Endodermal cell (in vitro differentiated cells): ENCODE data around the gene PRKCE. TPM values are rescaled to one million over a fixed set of nuclear protein-coding genes. Genes with fewer than 3 reads are reported as not detected.

Source experiments
- DNase-seq: peaks from one replicate; pipeline ENCODE4 v3.0.0-alpha.2; 2017
- H3K27ac ChIP-seq: 2 replicates; pipeline ENCODE4 v1.5.1; 2013; ENCODE audit warnings: mild to moderate bottlenecking, low read depth, low read length, moderate library complexity
- H3K27me3 ChIP-seq: 2 replicates; pipeline ENCODE4 v1.6.1; 2013; ENCODE audit warnings: mild to moderate bottlenecking, low read length, moderate library complexity; ENCODE audit not compliant: insufficient read depth, control insufficient read depth, poor library complexity, severe bottlenecking
- H3K36me3 ChIP-seq: 2 replicates; pipeline ENCODE4 v1.7.0; 2013; ENCODE audit warnings: mild to moderate bottlenecking, low read length, moderate library complexity; ENCODE audit not compliant: control insufficient read depth, insufficient read depth
- H3K4me1 ChIP-seq: one replicate; pipeline ENCODE4 v1.7.0; 2013; ENCODE audit warnings: low read length; ENCODE audit not compliant: control insufficient read depth, insufficient read depth
- H3K4me3 ChIP-seq: 2 replicates; pipeline ENCODE4 v1.5.1; 2013; ENCODE audit warnings: mild to moderate bottlenecking, low read length, moderate library complexity
- H3K9ac ChIP-seq: 2 replicates; pipeline ENCODE4 v1.6.1; 2013; ENCODE audit warnings: mild to moderate bottlenecking, low read length, moderate library complexity; ENCODE audit not compliant: poor library complexity, severe bottlenecking; ENCODE audit errors: extremely low read depth
- H3K9me3 ChIP-seq: 2 replicates; pipeline ENCODE4 v1.6.1; 2013; ENCODE audit warnings: mild to moderate bottlenecking, low read length, moderate library complexity; ENCODE audit not compliant: control insufficient read depth
- H3K27ac Mint-ChIP-seq: 2 replicates; pipeline ENCODE4 v1.8.0; 2020; ENCODE audit warnings: mixed read lengths
- H3K27me3 Mint-ChIP-seq: 2 replicates; pipeline ENCODE4 v1.8.0; 2021; ENCODE audit warnings: mild to moderate bottlenecking, mixed read lengths; ENCODE audit not compliant: insufficient read depth
- H3K36me3 Mint-ChIP-seq: 2 replicates; pipeline ENCODE4 v1.8.0; 2020; ENCODE audit warnings: low read depth, mixed read lengths
- H3K4me1 Mint-ChIP-seq: 2 replicates; pipeline ENCODE4 v1.8.0; 2020; ENCODE audit warnings: mixed read lengths
- H3K4me3 Mint-ChIP-seq: 2 replicates; pipeline ENCODE4 v1.8.0; 2020; ENCODE audit warnings: mild to moderate bottlenecking, moderate library complexity, mixed read lengths
- H3K9me3 Mint-ChIP-seq: 2 replicates; pipeline ENCODE4 v1.8.0; 2020; ENCODE audit warnings: mild to moderate bottlenecking, mixed read lengths
- CTCF ChIP-seq: fragments of 200-600 bp; sonication (generic); conservative IDR thresholded peaks from 2 replicates; pipeline ENCODE4 v1.5.0; 2021; ENCODE audit warnings: antibody characterized with exemption, mild to moderate bottlenecking
- whole genome bisulfite sequencing, 2 experiments: methylation state at CpG; one replicate each; pipeline versions ENCODE4 v1.1.5 to v1.1.7; 2013; ENCODE audit warnings: missing lambda C conversion rate in 2 of 2, mixed read lengths in 1 of 2; ENCODE audit not compliant: insufficient coverage in 1 of 2, insufficient read length in 1 of 2; 5-methylcytosine and 5-hydroxymethylcytosine counted together
- total RNA-seq, 2 donors: library from RNA; stranded (reverse); fragmentation: NEBNext Ultra II Directional in 1 of 2; extraction: Animal tissue kit (Norgen Biotek cat#: 25700) in 1 of 2; gene quantifications; 2 replicates in 1 of 2; 3 replicates in 1 of 2; pipeline ENCODE4 v1.2.1, GENCODE V29; 2021

The PRKCE gene
- total RNA-seq, 2 donors from 2014 or later: 1.4 to 1.7 TPM

GRCh38 chr2:45907592-45907991, 256.1 kb downstream of the PRKCE start:
- no peak overlapping the region for H3K27ac Mint-ChIP-seq
- no peak overlapping the region for H3K4me3 ChIP-seq
- H3K27ac ChIP-seq: no peak overlapping the region
- H3K9me3 Mint-ChIP-seq: no peaks in the 10 kb centered on the region
- peaks cover 30% of the 10 kb centered on the region for H3K4me1 Mint-ChIP-seq
- WGBS, 2 experiments: 92 to 95% methylated on average over 6 to 9 of the region's 9 CpGs
- no peak for DNase-seq
- H3K9me3 ChIP-seq: no peaks in the 10 kb centered on the region
- H3K27me3 ChIP-seq: peaks cover 65% of the 10 kb centered on the region
- no peak overlapping the region for H3K4me3 Mint-ChIP-seq
- peaks cover 79% of the 10 kb centered on the region for H3K27me3 Mint-ChIP-seq
- no peaks in the 10 kb centered on the region for H3K36me3 Mint-ChIP-seq
- no peak overlapping the region for H3K9ac ChIP-seq
- TF ChIP-seq CTCF: peak; percentile 22
- no peaks in the 10 kb centered on the region for H3K36me3 ChIP-seq
- H3K4me1 ChIP-seq: peaks cover 20% of the 10 kb centered on the region

- no peaks in the 10 kb centered on the region for H3K9me3 ChIP-seq
- no peak overlapping the region for H3K4me3 Mint-ChIP-seq
- WGBS, 2 experiments: 91 to 93% methylated on average over 9 to 12 of the region's 12 CpGs
- no peak for TF ChIP-seq CTCF
- H3K4me3 ChIP-seq: no peak overlapping the region
- H3K27ac Mint-ChIP-seq: no peak overlapping the region
- peaks cover 82% of the 10 kb centered on the region for H3K27me3 Mint-ChIP-seq
- no peak for DNase-seq
- H3K36me3 Mint-ChIP-seq: no peaks in the 10 kb centered on the region
- peak overlapping the region; percentile 72 for H3K27ac ChIP-seq
- no peak overlapping the region for H3K9ac ChIP-seq
- no peaks in the 10 kb centered on the region for H3K36me3 ChIP-seq
- peaks cover 68% of the 10 kb centered on the region for H3K27me3 ChIP-seq
- H3K4me1 Mint-ChIP-seq: peaks cover 34% of the 10 kb centered on the region
- H3K4me1 ChIP-seq: peaks cover 24% of the 10 kb centered on the region
- no peaks in the 10 kb centered on the region for H3K9me3 Mint-ChIP-seq
These were observed 257.1 kb downstream of the PRKCE start for GRCh38 chr2:45908316-45909170.

GRCh38 chr2:45909171-45909565, 257.7 kb downstream of the PRKCE start:
- TF ChIP-seq CTCF: no peak
- peaks cover 82% of the 10 kb centered on the region for H3K27me3 Mint-ChIP-seq
- H3K4me3 Mint-ChIP-seq: no peak overlapping the region
- Histone ChIP-seq H3K4me1 (peaks cover 24% of the 10 kb centered on the region), H3K27ac (no peak overlapping the region), H3K9ac (no peak overlapping the region), H3K27me3 (peaks cover 68% of the 10 kb centered on the region), H3K36me3 (no peaks in the 10 kb centered on the region), H3K4me3 (no peak overlapping the region), H3K9me3 (no peaks in the 10 kb centered on the region)
- no peaks in the 10 kb centered on the region for H3K36me3 Mint-ChIP-seq
- DNase-seq: no peak
- WGBS, 2 experiments: 80 to 95% methylated on average over 1 to 3 of the region's 3 CpGs
- no peak overlapping the region for H3K27ac Mint-ChIP-seq
- no peaks in the 10 kb centered on the region for H3K9me3 Mint-ChIP-seq
- peaks cover 34% of the 10 kb centered on the region for H3K4me1 Mint-ChIP-seq
